Heart left ventricle (tissue), 13 donors: ENCODE data around the gene C11orf91.

Experiments
- POLR2A ChIP-seq, 2 donors: fragments of 450-650 bp; IDR thresholded peaks; one replicate each; pipeline ENCODE4 v1.6.1; 2017; ENCODE audit warnings: antibody characterized with exemption in 2 of 2, mild to moderate bottlenecking in 2 of 2, moderate library complexity in 2 of 2
- TF ChIP-seq, protein P1 (sequence below), 12 donors: fragments of 200-600 bp; sonication (generic) in 4 of 12; IDR thresholded peaks; one replicate each; pipeline versions ENCODE4 v1.5.0 to v1.8.0; 2018 to 2022; ENCODE audit warnings: antibody characterized with exemption in 12 of 12, mild to moderate bottlenecking in 5 of 12
- donor health status: ischemic (EF 13 %, LVEDD 7.1; RV severe dilation, severe dysfunction).
- donor health status: DM: no; HTN: yes; CAD: no.
- donor health status: DM: no; HTN: no; CAD: no.
- donor health status: ischemic (EF 25% LVEDD 6.9; RV normal size, moderate dysfunction).
- donor health status: ischemic (EF 25% LVEDD 5.7; RV mildly dilated, moderate dysfunction).
- donor health status: ischemic (EF 35%, LVEDD 5.7; RV mildly dilated, moderate dysfunction).
- donor health status: nonischemic (EF 11% LVEDD 7.7; RV severe dilation, severe dysfunction).
- donor health status: DM: yes; HTN: yes; CAD: no.
- donor health status: PGD.
- donor health status: ischemic (EF 29% LVEDD 5.4; RV normal size, mild dysfunction).
- donor health status: nonischemic (EF 23%, LVEDD 6.1; RV moderate dilation, normal function).

DNA sequence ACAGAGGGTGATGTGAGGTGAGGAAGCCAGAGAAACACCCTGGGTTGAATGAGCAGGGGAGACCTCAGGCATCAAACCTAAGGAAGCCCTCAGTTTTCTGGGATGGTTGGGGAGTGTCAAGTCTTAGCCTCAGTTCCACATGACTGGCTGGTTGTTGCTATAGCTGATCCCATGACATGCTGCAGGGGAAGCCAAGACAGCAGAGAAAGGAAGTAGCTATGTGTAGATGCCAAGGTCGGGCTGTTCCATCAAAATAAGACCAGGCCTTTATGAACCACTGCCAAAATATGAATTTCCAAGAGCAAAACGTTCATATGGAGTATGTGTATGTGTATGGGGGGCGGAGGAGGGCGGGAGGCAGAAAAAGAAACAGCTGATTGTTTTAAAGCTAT is 24.0 kb upstream of the C11orf91 start:
- TF ChIP-seq POLR2A (IDR thresholded peaks at IDR 0.05): peak in 1 of 2 donors; percentile 25
- TF ChIP-seq, protein P1, sequence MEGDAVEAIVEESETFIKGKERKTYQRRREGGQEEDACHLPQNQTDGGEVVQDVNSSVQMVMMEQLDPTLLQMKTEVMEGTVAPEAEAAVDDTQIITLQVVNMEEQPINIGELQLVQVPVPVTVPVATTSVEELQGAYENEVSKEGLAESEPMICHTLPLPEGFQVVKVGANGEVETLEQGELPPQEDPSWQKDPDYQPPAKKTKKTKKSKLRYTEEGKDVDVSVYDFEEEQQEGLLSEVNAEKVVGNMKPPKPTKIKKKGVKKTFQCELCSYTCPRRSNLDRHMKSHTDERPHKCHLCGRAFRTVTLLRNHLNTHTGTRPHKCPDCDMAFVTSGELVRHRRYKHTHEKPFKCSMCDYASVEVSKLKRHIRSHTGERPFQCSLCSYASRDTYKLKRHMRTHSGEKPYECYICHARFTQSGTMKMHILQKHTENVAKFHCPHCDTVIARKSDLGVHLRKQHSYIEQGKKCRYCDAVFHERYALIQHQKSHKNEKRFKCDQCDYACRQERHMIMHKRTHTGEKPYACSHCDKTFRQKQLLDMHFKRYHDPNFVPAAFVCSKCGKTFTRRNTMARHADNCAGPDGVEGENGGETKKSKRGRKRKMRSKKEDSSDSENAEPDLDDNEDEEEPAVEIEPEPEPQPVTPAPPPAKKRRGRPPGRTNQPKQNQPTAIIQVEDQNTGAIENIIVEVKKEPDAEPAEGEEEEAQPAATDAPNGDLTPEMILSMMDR (IDR thresholded peaks at IDR 0.05): no peak
